ENCODE measurements around the gene RUNX2. TPM values are rescaled to one million over a fixed set of nuclear protein-coding genes. Genes with fewer than 3 reads are reported as not detected.

The RUNX2 gene
- total RNA-seq, 2 experiments from 2014 or later, result 8.0 to 9.3 TPM

- ChIA-PET CTCF (interaction anchor here (1.0 to 1.2 kb wide), 2 partner anchors 14 to 37 kb away, joined by 3 to 5 read pairs; no protein-coding TSS in a partner anchor), POLR2A (no interaction called here)
- no peak overlapping the region for H3K27ac Mint-ChIP-seq
- H3K4me1 Mint-ChIP-seq (ENCODE audit: low read depth), result peaks cover 4% of the 10 kb centered on the region
- intact Hi-C loops (cut with micrococcal nuclease), result no loop called here
- no peak for TF ChIP-seq CTCF (IDR thresholded peaks at IDR 0.05)
- no peaks in the 10 kb centered on the region for H3K27me3 Mint-ChIP-seq
- H3K9me3 Mint-ChIP-seq, result no peaks in the 10 kb centered on the region
- H3K36me3 Mint-ChIP-seq (ENCODE audit: low read depth), result no peaks in the 10 kb centered on the region
- DNase-seq (no peak), ATAC-seq (no peak)
- no peak overlapping the region for H3K4me3 Mint-ChIP-seq
Measured at GRCh38 chr6:45382391-45382790, 54.3 kb downstream of the RUNX2 start.

DNA sequence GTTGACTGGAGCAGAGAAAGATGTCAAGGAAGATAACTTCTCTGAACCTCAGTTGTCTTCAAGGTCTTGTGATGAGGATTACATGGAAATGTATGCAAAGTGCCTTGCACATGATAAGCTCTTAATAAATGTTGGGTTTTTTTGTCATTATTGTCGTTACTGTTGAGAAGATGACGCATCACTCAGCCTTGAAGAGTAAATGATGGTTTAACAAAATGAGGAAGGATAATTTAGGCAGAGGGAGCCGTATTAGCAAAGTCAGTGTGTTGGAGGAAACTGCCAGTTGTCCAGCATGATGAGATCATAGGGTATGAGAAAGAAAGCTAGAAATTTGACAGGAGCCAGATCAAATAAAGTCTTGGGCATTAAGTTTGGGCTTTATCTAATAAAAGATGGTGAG, 58.4 kb downstream of the RUNX2 start:
- CTCF ChIA-PET, result no interaction called here
- H3K27me3 Mint-ChIP-seq, result no peaks in the 10 kb centered on the region
- POLR2A ChIA-PET, result interaction anchor here (2.6 kb wide), 1 partner anchor 8 kb away, joined by 10 read pairs; the partner anchor contains the start of gene SUPT3H

GRCh38 chr6:45387236-45387635, 59.1 kb downstream of the RUNX2 start:
- peaks cover 5% of the 10 kb centered on the region for H3K36me3 Mint-ChIP-seq (ENCODE audit: low read depth)
- H3K4me3 Mint-ChIP-seq, result no peak overlapping the region
- no peak for TF ChIP-seq CTCF (IDR thresholded peaks at IDR 0.05)
- ChIA-PET POLR2A (interaction anchor here (2.6 kb wide), 1 partner anchor 9 kb away, joined by 10 read pairs; the partner anchor contains the start of gene SUPT3H), CTCF (interaction anchor here (1.7 kb wide), 1 partner anchor 9 kb away, joined by 5 read pairs; the partner anchor contains the start of gene SUPT3H)
- peaks cover 4% of the 10 kb centered on the region for H3K4me1 Mint-ChIP-seq (ENCODE audit: low read depth)
- H3K27me3 Mint-ChIP-seq, result no peaks in the 10 kb centered on the region
- intact Hi-C loops (cut with micrococcal nuclease), result no loop called here
- peaks cover 5% of the 10 kb centered on the region for H3K9me3 Mint-ChIP-seq
- DNase-seq (no peak), ATAC-seq (no peak)
- no peak overlapping the region for H3K27ac Mint-ChIP-seq

More for the DNA sequence above, 58.4 kb downstream of the RUNX2 start:
- ATAC-seq (no peak), DNase-seq (no peak)
- H3K27ac Mint-ChIP-seq, result no peak overlapping the region
- peaks cover 4% of the 10 kb centered on the region for H3K36me3 Mint-ChIP-seq (ENCODE audit: low read depth)
- peaks cover 3% of the 10 kb centered on the region for H3K9me3 Mint-ChIP-seq
- intact Hi-C loops (cut with micrococcal nuclease), result no loop called here
- peaks cover 4% of the 10 kb centered on the region for H3K4me1 Mint-ChIP-seq (ENCODE audit: low read depth)
- H3K4me3 Mint-ChIP-seq, result no peak overlapping the region
- no peak for TF ChIP-seq CTCF (IDR thresholded peaks at IDR 0.05)

DNA sequence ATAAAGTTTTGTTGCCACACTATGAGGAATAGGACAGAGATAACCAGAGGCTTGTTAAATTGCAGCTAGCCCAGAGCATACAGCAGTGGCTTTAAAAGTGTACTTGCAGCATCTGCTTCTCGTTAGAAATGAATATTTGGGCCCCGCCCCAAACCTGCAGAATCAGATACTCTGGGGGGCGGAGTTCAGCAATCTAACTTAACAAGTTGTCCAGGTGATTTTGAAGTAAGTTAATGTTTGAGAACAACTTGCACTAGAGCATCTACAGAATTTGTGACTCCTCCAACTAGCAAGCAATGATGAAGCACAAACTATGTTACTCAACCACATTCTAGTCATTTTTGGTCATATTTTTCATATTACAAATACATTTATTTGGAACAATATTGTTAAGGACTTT, 60.2 kb downstream of the RUNX2 start:
- H3K4me3 Mint-ChIP-seq, result no peak overlapping the region
- ChIA-PET POLR2A (interaction anchor here (2.6 kb wide), 1 partner anchor 10 kb away, joined by 10 read pairs; the partner anchor contains the start of gene SUPT3H), CTCF (interaction anchor here (1.7 kb wide), 1 partner anchor 10 kb away, joined by 5 read pairs; the partner anchor contains the start of gene SUPT3H)
- H3K27me3 Mint-ChIP-seq, result no peaks in the 10 kb centered on the region
- intact Hi-C loops (cut with micrococcal nuclease), result no loop called here
- no peak for DNase-seq
- H3K27ac Mint-ChIP-seq, result no peak overlapping the region
- H3K36me3 Mint-ChIP-seq (ENCODE audit: low read depth), result peaks cover 9% of the 10 kb centered on the region
- TF ChIP-seq CTCF (IDR thresholded peaks at IDR 0.05), result no peak
- peaks cover 4% of the 10 kb centered on the region for H3K4me1 Mint-ChIP-seq (ENCODE audit: low read depth)
- no peak for ATAC-seq
- peaks cover 12% of the 10 kb centered on the region for H3K9me3 Mint-ChIP-seq

- CTCF ChIA-PET, result interaction anchor here (0.6 to 1.6 kb wide), 3 partner anchors 14 to 925 kb away, joined by 3 read pairs; no protein-coding TSS in a partner anchor
- Mint-ChIP-seq H3K36me3 (ENCODE audit: low read depth) (peaks cover 13% of the 10 kb centered on the region), H3K27ac (no peak overlapping the region), H3K4me3 (no peak overlapping the region), H3K9me3 (peaks cover 14% of the 10 kb centered on the region), H3K27me3 (no peaks in the 10 kb centered on the region), H3K4me1 (ENCODE audit: low read depth) (peaks cover 16% of the 10 kb centered on the region)
- DNase-seq (no peak), ATAC-seq (no peak)
- TF ChIP-seq CTCF (IDR thresholded peaks at IDR 0.05), result no peak
- POLR2A ChIA-PET, result no interaction called here
- intact Hi-C loops (cut with micrococcal nuclease), result no loop called here
Measured at GRCh38 chr6:45394586-45395095, 66.5 kb downstream of the RUNX2 start.
